HepG2 (cell line): Measurements from ENCODE around the gene FGFR3. TPM values are rescaled to one million over a fixed set of nuclear protein-coding genes. Genes with fewer than 3 reads are reported as not detected.

ENCODE experiments used
- ATAC-seq: fragments of 200-7000 bp; cut with Tn5 transposase; 3 replicates; pipeline ENCODE4 v1.9.1; 2020; ENCODE audit warnings: mild to moderate bottlenecking, moderate library complexity
- BruUV-seq: library from RNA; stranded (reverse); fragments of 400-500 nt; replicated peaks from 2 replicates; lab custom pipeline; 2021; lab: Mats Ljungman, UMichigan
- CTCF ChIA-PET: fragments of 300-600 bp; formaldehyde crosslinking; extraction: SDS; loops from one replicate; lab custom pipeline; 2021; ENCODE audit warnings: low total read pairs, inconsistent platforms, low intra/inter-chr PET ratio; lab: Yijun Ruan, JAX
- POLR2A ChIA-PET: fragments of 350-600 bp; sonication (Branson Sonifier 250); formaldehyde crosslinking; loops from one replicate; lab custom pipeline; 2020; ENCODE audit warnings: antibody characterized with exemption, inconsistent platforms; lab: Yijun Ruan, JAX
- DNase-seq: peaks from one replicate; pipeline ENCODE4 v3.0.0-alpha.2; 2015; ENCODE audit warnings: low spot score
- FAIRE-seq: peaks from 3 replicates; lab custom pipeline; 2011; peaks lifted over from hg19 to GRCh38; lab: Jason Lieb, UNC
- H2AFZ ChIP-seq: one replicate; pipeline ENCODE4 v1.6.1; 2011; ENCODE audit warnings: low read length, inconsistent platforms
- H3K27ac ChIP-seq: fragments of 300-600 bp; 3 replicates; pipeline ENCODE4 v1.8.0; 2011; ENCODE audit warnings: mixed run types, mild to moderate bottlenecking, mixed read lengths, low read length, inconsistent platforms; ENCODE audit not compliant: insufficient read depth; ENCODE audit errors: extremely low read length
- H3K27me3 ChIP-seq, 2 experiments: fragments of 200-600 bp in 1 of 2; 2 replicates in 1 of 2; 3 replicates in 1 of 2; pipeline versions ENCODE4 v1.6.0 to v1.8.0; 2011; ENCODE audit warnings: low read length in 2 of 2, mild to moderate bottlenecking in 2 of 2, moderate library complexity in 2 of 2, inconsistent platforms in 1 of 2; ENCODE audit not compliant: insufficient read depth in 2 of 2, control insufficient read depth in 1 of 2
- H3K36me3 ChIP-seq, 2 experiments: fragments of 200-600 bp in 1 of 2; replicated peaks in 1 of 2; 2 replicates in 1 of 2; 3 replicates in 1 of 2; pipeline versions ENCODE4 v1.5.1 to v1.8.0; 2011; ENCODE audit warnings: low read length in 2 of 2, inconsistent platforms in 1 of 2; ENCODE audit not compliant: insufficient read depth in 2 of 2, control insufficient read depth in 1 of 2
- H3K4me1 ChIP-seq: 2 replicates; pipeline ENCODE4 v1.5.1; 2012; ENCODE audit warnings: low read length, inconsistent platforms; ENCODE audit not compliant: insufficient read depth
- H3K4me2 ChIP-seq: 2 replicates; pipeline ENCODE4 v1.6.0; 2011; ENCODE audit warnings: low read depth, low read length, inconsistent platforms
- H3K4me3 ChIP-seq, 3 experiments: fragments of 200-600 bp in 1 of 3; sonication (generic), shearing (Covaris generic) in 1 of 3; replicated peaks in 1 of 3; 2 replicates each; pipeline ENCODE4 v1.5.1; 2011 to 2016; ENCODE audit warnings: low read length in 3 of 3, inconsistent platforms in 2 of 3, low read depth in 2 of 3, mild to moderate bottlenecking in 2 of 3, control low read depth in 1 of 3, mixed read lengths in 1 of 3; ENCODE audit not compliant: insufficient read depth in 1 of 3
- H3K79me2 ChIP-seq: one replicate; pipeline ENCODE4 v1.6.1; 2011; ENCODE audit warnings: low read length, inconsistent platforms; ENCODE audit not compliant: insufficient read depth
- H3K9ac ChIP-seq: 2 replicates; pipeline ENCODE4 v1.6.0; 2011; ENCODE audit warnings: mild to moderate bottlenecking, low read depth, low read length, inconsistent platforms; ENCODE audit not compliant: insufficient read depth
- H3K9me3 ChIP-seq: 2 replicates; pipeline ENCODE4 v1.5.1; 2012; ENCODE audit warnings: mild to moderate bottlenecking, low read length
- H4K20me1 ChIP-seq: 2 replicates; pipeline ENCODE4 v1.6.0; 2011; ENCODE audit warnings: inconsistent platforms, mild to moderate bottlenecking, low read length, moderate library complexity; ENCODE audit not compliant: insufficient read depth
- ADNP ChIP-seq: sonication (generic); formaldehyde crosslinking; IDR thresholded peaks from 2 replicates; pipeline ENCODE4 v1.4.0; 2020; ENCODE audit warnings: missing genetic modification reagents
- CEBPB ChIP-seq: IDR thresholded peaks from 2 replicates; pipeline ENCODE4 v1.6.1; 2011; ENCODE audit warnings: low read depth, low read length, improper control_type of control experiment, borderline replicate concordance
- CHD2 ChIP-seq: IDR thresholded peaks from 2 replicates; pipeline ENCODE4 v1.6.1; 2011; ENCODE audit warnings: low read depth, low read length, improper control_type of control experiment
- GATA4 ChIP-seq: sonication (generic); IDR thresholded peaks from 2 replicates; pipeline ENCODE4 v1.6.1; 2016; ENCODE audit warnings: antibody characterized with exemption, low read depth, borderline replicate concordance
- HMG20A ChIP-seq: IDR thresholded peaks from 2 replicates; pipeline ENCODE4 v1.6.1; 2016; ENCODE audit warnings: borderline replicate concordance
- NRL ChIP-seq: sonication (generic); formaldehyde crosslinking; IDR thresholded peaks from 2 replicates; pipeline ENCODE4 v1.5.0; 2020; ENCODE audit warnings: missing genetic modification reagents, mild to moderate bottlenecking, moderate library complexity, borderline replicate concordance
- RFX3 ChIP-seq: IDR thresholded peaks from 2 replicates; pipeline ENCODE4 v1.6.1; 2016; ENCODE audit warnings: missing biosample characterization, missing genetic modification reagents
- RNF2 ChIP-seq: fragments of 450-650 bp; conservative IDR thresholded peaks from 2 replicates; pipeline ENCODE4 v1.6.1; 2016; ENCODE audit warnings: low read depth
- SP4 ChIP-seq: sonication (generic); formaldehyde crosslinking; IDR thresholded peaks from 2 replicates; pipeline ENCODE4 v1.8.1; 2023; ENCODE audit warnings: mild to moderate bottlenecking, missing genetic modification reagents
- ZC3H4 ChIP-seq: sonication (generic); formaldehyde crosslinking; IDR thresholded peaks from 2 replicates; pipeline ENCODE4 v1.4.0; 2020; ENCODE audit warnings: missing genetic modification reagents, borderline replicate concordance
- ZIK1 ChIP-seq: sonication (generic); formaldehyde crosslinking; IDR thresholded peaks from 2 replicates; pipeline ENCODE4 v1.5.0; 2020; ENCODE audit warnings: mild to moderate bottlenecking, low read depth, missing genetic modification reagents, borderline replicate concordance
- ZMYM4 ChIP-seq: sonication (generic); formaldehyde crosslinking; IDR thresholded peaks from 2 replicates; pipeline ENCODE4 v1.8.1; 2023; ENCODE audit warnings: mild to moderate bottlenecking, missing genetic modification reagents
- ZNF296 ChIP-seq: sonication (generic); formaldehyde crosslinking; conservative IDR thresholded peaks from 2 replicates; pipeline ENCODE4 v1.5.0; 2020; ENCODE audit warnings: mild to moderate bottlenecking, missing genetic modification reagents
- ZNF652 ChIP-seq: IDR thresholded peaks from 2 replicates; pipeline ENCODE4 v1.6.1; 2016; ENCODE audit warnings: low read depth, borderline replicate concordance
- ZNF746 ChIP-seq: sonication (generic); formaldehyde crosslinking; IDR thresholded peaks from 2 replicates; pipeline ENCODE4 v1.8.0; 2022; ENCODE audit warnings: mild to moderate bottlenecking, missing genetic modification reagents
- ZNF747 ChIP-seq: sonication (generic); formaldehyde crosslinking; IDR thresholded peaks from 2 replicates; pipeline ENCODE4 v1.8.1; 2023; ENCODE audit warnings: missing genetic modification reagents, mild to moderate bottlenecking, borderline replicate concordance
- ZNF792 ChIP-seq: IDR thresholded peaks from 2 replicates; pipeline ENCODE4 v1.6.1; 2016
- WGBS: methylation state at CpG from one replicate; pipeline ENCODE4 v1.1.6; 2017; ENCODE audit warnings: low lambda C conversion rate; 5-methylcytosine and 5-hydroxymethylcytosine counted together
- in situ Hi-C: cut with HindIII; loops from 2 replicates; pipeline ENCODE4 v1.10.0; 2017; ENCODE audit warnings: low pct_unique_long_range_greater_than_20kb; ENCODE audit not compliant: extremely low pct_ligation_motif_present
- intact Hi-C: fragments of 100-400 bp; cut with micrococcal nuclease; formaldehyde crosslinking; loops from one replicate; pipeline ENCODE4 v1.10.0; 2022; ENCODE audit not compliant: unreplicated experiment
- polyA plus RNA-seq, 8 experiments: library from polyadenylated mRNA; depleted of rRNA in 3 of 8; stranded (reverse) in 7 of 8; unstranded in 1 of 8; fragments of >200 nt; fragmentation: Illumina TruSeq in 4 of 8; extraction: Trizol in 4 of 8; gene quantifications; 2 replicates each; pipeline versions ENCODE4 v1.2.1 to v1.2.3, GENCODE V29; 2011 to 2016; ENCODE audit warnings: low read depth in 4 of 8, missing spikeins in 1 of 8, mixed read lengths in 1 of 8; ENCODE audit not compliant: insufficient read depth in 1 of 8
- total RNA-seq, 5 experiments: library from RNA; depleted of rRNA; stranded (reverse); fragments of >200 nt; fragmentation: Illumina TruSeq; extraction: Trizol; gene quantifications; 2 replicates each; pipeline ENCODE4 v1.2.3, GENCODE V29; 2016; ENCODE audit warnings: low read depth in 1 of 5
- TF ChIP-seq, protein P1 (sequence below): sonication (generic); formaldehyde crosslinking; IDR thresholded peaks from 2 replicates; pipeline ENCODE4 v1.4.0; 2020; ENCODE audit warnings: missing genetic modification reagents, borderline replicate concordance

FGFR3 gene
- total and polyA plus RNA-seq, 2 of the 13 experiments (the other 11 are each of a cell fraction or from before 2014, with no cell fraction given) = 103 to 109 TPM

DNA sequence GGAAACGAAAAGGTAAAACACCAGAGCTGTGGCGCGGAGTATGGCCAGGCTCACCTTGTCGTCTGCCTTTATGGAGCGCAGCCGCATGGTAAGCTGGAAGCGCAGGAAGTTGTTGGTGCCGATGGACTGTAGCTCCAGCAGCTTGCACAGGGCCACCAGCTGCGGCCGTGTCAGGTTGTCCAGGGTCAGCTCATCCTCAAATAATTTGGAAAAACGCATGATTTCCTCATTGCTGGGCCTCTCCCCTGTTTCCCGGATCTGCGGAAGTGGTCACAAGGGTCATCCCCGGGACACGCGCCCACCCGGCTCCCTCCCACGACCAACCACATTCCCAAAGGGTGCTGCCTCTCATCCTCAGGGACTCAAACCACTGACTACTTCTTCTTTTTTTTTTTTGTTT lies 39.6 kb downstream of the FGFR3 start:
- no TSS peak for BruUV-seq
- Histone ChIP-seq H4K20me1 (no peaks in the 10 kb centered on the region), H3K36me3 (peaks cover 18 to 57% of the 10 kb centered on the region in 2 experiments; a peak in 4 of 5 replicates), H3K79me2 (no peaks in the 10 kb centered on the region), H3K4me2 (no peak overlapping the region), H3K4me3 (no peak overlapping the region), H3K27ac (no peak overlapping the region), H2AFZ (no peak overlapping the region), H3K9me3 (no peaks in the 10 kb centered on the region), H3K27me3 (no peaks in the 10 kb centered on the region), H3K4me1 (peaks cover 22% of the 10 kb centered on the region), H3K9ac (no peak overlapping the region)
- DNase-seq (no peak), FAIRE-seq (no peak), ATAC-seq (no peak)
- CTCF ChIA-PET = no interaction called here
- in situ Hi-C loops (no loop called here), intact Hi-C loops (no loop called here)
- TF ChIP-seq SP4 (no peak), ZNF792 (CRISPR knock-in tag) (no peak), ZC3H4 (CRISPR knock-in tag) (no peak), RFX3 (no peak), ZMYM4 (no peak), CEBPB (no peak), ZNF296 (CRISPR knock-in tag) (no peak), CHD2 (no peak), GATA4 (no peak), ZNF652 (no peak)
- POLR2A ChIA-PET = no interaction called here
- 97% methylated on average over 16 of the region's 18 CpGs for WGBS

DNA sequence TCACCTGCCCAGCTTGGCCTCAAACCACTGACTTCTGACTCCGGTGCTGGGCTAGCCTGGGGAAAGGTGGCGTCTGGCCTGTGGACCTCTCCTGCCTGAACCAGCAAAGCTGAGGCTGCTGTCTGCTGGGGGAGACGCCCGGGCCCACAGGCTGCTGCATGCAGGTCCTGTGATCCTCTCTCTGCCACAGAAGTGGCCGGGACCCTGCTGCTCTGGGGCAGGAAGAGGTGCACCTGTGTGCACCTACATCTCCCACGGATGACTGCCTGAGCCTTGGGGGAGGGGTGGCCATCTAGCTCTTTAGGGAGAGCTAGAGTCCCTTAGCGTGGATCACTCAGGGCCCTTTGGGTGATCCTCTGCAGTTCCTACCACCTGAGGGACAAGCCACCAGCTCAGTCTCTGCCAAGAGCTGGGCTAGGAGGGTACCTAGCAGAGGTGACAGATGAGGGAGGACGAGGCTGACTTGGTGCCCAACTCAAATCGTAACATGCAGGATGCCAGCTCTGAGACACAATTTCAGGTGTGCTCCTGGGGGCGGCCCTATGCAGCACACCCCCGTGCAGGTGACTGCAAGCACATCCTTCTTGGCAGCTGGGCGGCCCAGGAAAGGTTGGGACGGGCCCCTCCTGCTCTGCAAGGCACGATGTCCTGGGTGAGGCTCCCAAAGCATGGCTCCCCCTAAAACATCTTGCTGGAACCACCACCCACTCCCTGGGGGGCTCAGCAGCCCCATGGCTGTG lies 40.4 kb downstream of the FGFR3 start:
- Histone ChIP-seq H4K20me1 (no peaks in the 10 kb centered on the region), H2AFZ (no peak overlapping the region), H3K9ac (no peak overlapping the region), H3K27ac (no peak overlapping the region), H3K36me3 (peaks cover 21 to 63% of the 10 kb centered on the region in 2 experiments; a peak in 4 of 5 replicates), H3K79me2 (no peaks in the 10 kb centered on the region), H3K27me3 (no peaks in the 10 kb centered on the region), H3K4me2 (no peak overlapping the region), H3K9me3 (no peaks in the 10 kb centered on the region), H3K4me3 (no peak overlapping the region), H3K4me1 (peaks cover 22% of the 10 kb centered on the region)
- ATAC-seq = no peak
- intact Hi-C loops = no loop called here
- no peak for FAIRE-seq
- no peak for TF ChIP-seq ZNF747 (CRISPR knock-in tag)
- no peak for TF ChIP-seq ZNF746
- no peak for TF ChIP-seq ADNP (CRISPR knock-in tag)
- TF ChIP-seq, protein P1, sequence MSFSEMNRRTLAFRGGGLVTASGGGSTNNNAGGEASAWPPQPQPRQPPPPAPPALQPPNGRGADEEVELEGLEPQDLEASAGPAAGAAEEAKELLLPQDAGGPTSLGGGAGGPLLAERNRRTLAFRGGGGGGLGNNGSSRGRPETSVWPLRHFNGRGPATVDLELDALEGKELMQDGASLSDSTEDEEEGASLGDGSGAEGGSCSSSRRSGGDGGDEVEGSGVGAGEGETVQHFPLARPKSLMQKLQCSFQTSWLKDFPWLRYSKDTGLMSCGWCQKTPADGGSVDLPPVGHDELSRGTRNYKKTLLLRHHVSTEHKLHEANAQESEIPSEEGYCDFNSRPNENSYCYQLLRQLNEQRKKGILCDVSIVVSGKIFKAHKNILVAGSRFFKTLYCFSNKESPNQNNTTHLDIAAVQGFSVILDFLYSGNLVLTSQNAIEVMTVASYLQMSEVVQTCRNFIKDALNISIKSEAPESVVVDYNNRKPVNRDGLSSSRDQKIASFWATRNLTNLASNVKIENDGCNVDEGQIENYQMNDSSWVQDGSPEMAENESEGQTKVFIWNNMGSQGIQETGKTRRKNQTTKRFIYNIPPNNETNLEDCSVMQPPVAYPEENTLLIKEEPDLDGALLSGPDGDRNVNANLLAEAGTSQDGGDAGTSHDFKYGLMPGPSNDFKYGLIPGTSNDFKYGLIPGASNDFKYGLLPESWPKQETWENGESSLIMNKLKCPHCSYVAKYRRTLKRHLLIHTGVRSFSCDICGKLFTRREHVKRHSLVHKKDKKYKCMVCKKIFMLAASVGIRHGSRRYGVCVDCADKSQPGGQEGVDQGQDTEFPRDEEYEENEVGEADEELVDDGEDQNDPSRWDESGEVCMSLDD (CRISPR knock-in tag) = no peak
- no peak for TF ChIP-seq NRL (CRISPR knock-in tag)
- TF ChIP-seq RNF2 = no peak
- TF ChIP-seq HMG20A (CRISPR knock-in tag) = no peak
- no peak for TF ChIP-seq ZIK1
- ChIA-PET CTCF (no interaction called here), POLR2A (no interaction called here)
- BruUV-seq = no TSS peak
- DNase-seq = no peak
- in situ Hi-C loops = no loop called here
- WGBS = 93% methylated on average over 7 of the region's 14 CpGs
